ENCODE results near the gene CHL1. TPM values are rescaled to one million over a fixed set of nuclear protein-coding genes. Genes with fewer than 3 reads are reported as not detected.

Gene CHL1
- total RNA-seq, 1 experiment from 2014 or later, result not detected

DNA sequence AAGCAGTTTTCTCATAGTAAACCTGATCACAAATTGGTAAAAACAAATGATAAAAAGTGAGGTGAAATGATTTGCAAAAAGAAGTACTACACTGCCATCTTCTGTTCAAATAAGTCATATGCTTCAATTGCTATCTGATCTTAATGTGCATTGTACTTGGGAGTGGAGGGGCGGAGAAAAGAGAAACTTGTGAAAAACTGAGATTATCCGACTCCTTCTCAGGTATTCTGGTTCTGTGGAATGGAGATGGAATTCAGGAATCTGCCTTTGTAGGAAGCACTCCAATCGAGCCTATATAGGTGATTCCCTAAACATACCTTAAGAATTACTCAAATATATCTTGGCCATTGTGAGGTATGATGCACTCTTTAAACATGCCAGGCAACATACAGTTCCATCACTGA lies 180.6 kb downstream of the CHL1 start:
- intact Hi-C loops (cut with micrococcal nuclease; ENCODE audit: unreplicated experiment), result loop anchor here (1.0 kb wide), 1 partner anchor 334 kb away; no protein-coding TSS in a partner anchor
- no peaks in the 10 kb centered on the region for H3K4me1 ChIP-seq (ENCODE audit: insufficient read depth, low read length, poor library complexity, severe bottlenecking)
- no TSS peak for BruUV-seq (replicated peaks)
- CTCF ChIA-PET, result no interaction called here
- H3K36me3 ChIP-seq (ENCODE audit: insufficient read depth, low read length, poor library complexity, severe bottlenecking), result no peaks in the 10 kb centered on the region
- H3K9me3 ChIP-seq (ENCODE audit: low read depth, low read length, poor library complexity, severe bottlenecking), result no peaks in the 10 kb centered on the region
- POLR2A ChIA-PET (ENCODE audit: low non-redundant PET), result no interaction called here
- H3K27ac ChIP-seq (ENCODE audit: low read depth, low read length, poor library complexity, severe bottlenecking), result no peak overlapping the region
- no peak overlapping the region for H3K4me3 ChIP-seq (ENCODE audit: low read depth, low read length, poor library complexity, severe bottlenecking)
- DNase-seq (ENCODE audit: low spot score), result peak; percentile 56
- no peaks in the 10 kb centered on the region for H3K27me3 ChIP-seq (replicated peaks; ENCODE audit: insufficient read depth, low read depth, low read length, poor library complexity)
- TF ChIP-seq, protein P1, sequence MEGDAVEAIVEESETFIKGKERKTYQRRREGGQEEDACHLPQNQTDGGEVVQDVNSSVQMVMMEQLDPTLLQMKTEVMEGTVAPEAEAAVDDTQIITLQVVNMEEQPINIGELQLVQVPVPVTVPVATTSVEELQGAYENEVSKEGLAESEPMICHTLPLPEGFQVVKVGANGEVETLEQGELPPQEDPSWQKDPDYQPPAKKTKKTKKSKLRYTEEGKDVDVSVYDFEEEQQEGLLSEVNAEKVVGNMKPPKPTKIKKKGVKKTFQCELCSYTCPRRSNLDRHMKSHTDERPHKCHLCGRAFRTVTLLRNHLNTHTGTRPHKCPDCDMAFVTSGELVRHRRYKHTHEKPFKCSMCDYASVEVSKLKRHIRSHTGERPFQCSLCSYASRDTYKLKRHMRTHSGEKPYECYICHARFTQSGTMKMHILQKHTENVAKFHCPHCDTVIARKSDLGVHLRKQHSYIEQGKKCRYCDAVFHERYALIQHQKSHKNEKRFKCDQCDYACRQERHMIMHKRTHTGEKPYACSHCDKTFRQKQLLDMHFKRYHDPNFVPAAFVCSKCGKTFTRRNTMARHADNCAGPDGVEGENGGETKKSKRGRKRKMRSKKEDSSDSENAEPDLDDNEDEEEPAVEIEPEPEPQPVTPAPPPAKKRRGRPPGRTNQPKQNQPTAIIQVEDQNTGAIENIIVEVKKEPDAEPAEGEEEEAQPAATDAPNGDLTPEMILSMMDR (conservative IDR thresholded peaks at IDR 0.05; ENCODE audit: low read depth, low read length), result peak; percentile 64
- TF ChIP-seq EZH2 (IDR thresholded peaks at IDR 0.05; ENCODE audit: borderline replicate concordance, low read depth, low read length, poor library complexity, severe bottlenecking), result no peak

DNA sequence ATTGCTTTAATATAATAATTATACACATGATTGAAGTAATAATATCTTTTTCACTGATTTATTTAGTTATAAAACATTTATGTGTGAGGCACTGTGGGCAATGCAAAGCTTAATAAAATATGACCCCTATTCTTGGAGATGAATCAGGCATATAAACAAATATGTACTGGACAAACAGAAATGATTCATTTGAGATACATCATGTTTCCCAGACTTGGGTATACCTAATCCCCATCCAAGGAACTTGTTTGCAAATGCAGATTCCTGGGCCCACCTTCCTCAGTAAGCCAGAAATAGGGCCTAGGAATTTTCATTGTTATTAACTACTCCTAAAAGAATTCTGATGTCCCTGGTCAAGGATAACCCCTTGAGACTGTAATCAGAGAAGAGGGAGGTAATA lies 184.2 kb downstream of the CHL1 start:
- POLR2A ChIA-PET (ENCODE audit: low non-redundant PET), result no interaction called here

DNA sequence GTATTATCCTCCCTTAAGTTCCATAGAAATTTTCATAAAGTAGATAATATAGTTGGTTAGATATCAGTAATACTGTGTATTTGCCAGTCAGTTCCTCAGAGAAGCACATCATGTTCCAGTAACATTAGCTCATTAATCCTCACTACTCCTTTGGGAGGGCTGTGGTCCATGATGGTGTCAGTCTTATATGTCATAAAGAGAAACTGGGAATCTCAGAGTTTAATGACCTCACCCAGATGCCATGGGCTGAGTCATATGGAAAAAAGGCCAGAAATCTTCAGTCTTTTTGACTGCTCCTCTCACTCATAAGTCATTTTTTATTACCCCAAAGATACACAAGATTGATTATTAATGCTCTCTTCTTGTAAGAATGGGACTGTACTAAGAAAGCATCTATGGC lies 188.6 kb downstream of the CHL1 start:
- Histone ChIP-seq H3K4me3 (ENCODE audit: low read depth, low read length, poor library complexity, severe bottlenecking) (no peak overlapping the region), H3K27ac (ENCODE audit: low read depth, low read length, poor library complexity, severe bottlenecking) (no peak overlapping the region), H3K9me3 (ENCODE audit: low read depth, low read length, poor library complexity, severe bottlenecking) (no peaks in the 10 kb centered on the region), H3K27me3 (replicated peaks; ENCODE audit: insufficient read depth, low read depth, low read length, poor library complexity) (no peaks in the 10 kb centered on the region), H3K36me3 (ENCODE audit: insufficient read depth, low read length, poor library complexity, severe bottlenecking) (no peaks in the 10 kb centered on the region), H3K4me1 (ENCODE audit: insufficient read depth, low read length, poor library complexity, severe bottlenecking) (peaks cover 10% of the 10 kb centered on the region)
- DNase-seq (ENCODE audit: low spot score), result peak; percentile 73
- no peak for TF ChIP-seq EZH2 (IDR thresholded peaks at IDR 0.05; ENCODE audit: borderline replicate concordance, low read depth, low read length, poor library complexity, severe bottlenecking)
- TF ChIP-seq, protein P1 (conservative IDR thresholded peaks at IDR 0.05; ENCODE audit: low read depth, low read length), result no peak
- POLR2A ChIA-PET (ENCODE audit: low non-redundant PET), result no interaction called here
- CTCF ChIA-PET, result no interaction called here
- no TSS peak for BruUV-seq (replicated peaks)
- intact Hi-C loops (cut with micrococcal nuclease; ENCODE audit: unreplicated experiment), result no loop called here

More for the DNA sequence above, 184.2 kb downstream of the CHL1 start:
- CTCF ChIA-PET, result no interaction called here
- Histone ChIP-seq H3K4me3 (ENCODE audit: low read depth, low read length, poor library complexity, severe bottlenecking) (no peak overlapping the region), H3K27ac (ENCODE audit: low read depth, low read length, poor library complexity, severe bottlenecking) (no peak overlapping the region), H3K4me1 (ENCODE audit: insufficient read depth, low read length, poor library complexity, severe bottlenecking) (peaks cover under 1% of the 10 kb centered on the region), H3K27me3 (replicated peaks; ENCODE audit: insufficient read depth, low read depth, low read length, poor library complexity) (no peaks in the 10 kb centered on the region), H3K36me3 (ENCODE audit: insufficient read depth, low read length, poor library complexity, severe bottlenecking) (no peaks in the 10 kb centered on the region), H3K9me3 (ENCODE audit: low read depth, low read length, poor library complexity, severe bottlenecking) (no peaks in the 10 kb centered on the region)
- DNase-seq (ENCODE audit: low spot score), result no peak
- TF ChIP-seq EZH2 (IDR thresholded peaks at IDR 0.05; ENCODE audit: borderline replicate concordance, low read depth, low read length, poor library complexity, severe bottlenecking), result no peak
- TF ChIP-seq, protein P1 (conservative IDR thresholded peaks at IDR 0.05; ENCODE audit: low read depth, low read length), result no peak
- BruUV-seq (replicated peaks), result no TSS peak
- intact Hi-C loops (cut with micrococcal nuclease; ENCODE audit: unreplicated experiment), result no loop called here
